IMR-90 (cell line): ENCODE data around the gene PTPRG. TPM values are rescaled to one million over a fixed set of nuclear protein-coding genes. Genes with fewer than 3 reads are reported as not detected.

Source experiments
- ATAC-seq: fragments of 200-7000 bp; cut with Tn5 transposase; 2 replicates; pipeline ENCODE4 v1.9.1; 2020; ENCODE audit warnings: low read depth, mild to moderate bottlenecking, moderate library complexity
- BruUV-seq: library from RNA; stranded (reverse); fragments of 400-500 nt; replicated peaks from 2 replicates; lab custom pipeline; 2021; lab: Mats Ljungman, UMichigan
- CTCF ChIA-PET: fragments of 300-600 bp; formaldehyde crosslinking; extraction: SDS; loops from one replicate; lab custom pipeline; 2021; ENCODE audit warnings: antibody characterized with exemption; lab: Yijun Ruan, JAX
- POLR2A ChIA-PET: fragments of 300-600 bp; sonication (Branson Sonifier 250); formaldehyde crosslinking; loops from one replicate; lab custom pipeline; 2022; ENCODE audit warnings: antibody characterized with exemption; ENCODE audit not compliant: unreplicated experiment; lab: Charles Lee
- DNase-seq: peaks from one replicate; pipeline ENCODE4 v3.0.0; 2013
- H2AFZ ChIP-seq: replicated peaks from 2 replicates; pipeline ENCODE3; 2013; ENCODE audit warnings: low read length, mild to moderate bottlenecking; ENCODE audit not compliant: poor library complexity
- H2AK5ac ChIP-seq: 2 replicates; pipeline ENCODE4 v1.6.1; 2013; ENCODE audit warnings: low read depth, low read length, inconsistent platforms
- H2AK9ac ChIP-seq: replicated peaks from 2 replicates; pipeline ENCODE3; 2013; ENCODE audit warnings: mild to moderate bottlenecking, low read depth, low read length, moderate library complexity; ENCODE audit not compliant: poor library complexity
- H2BK120ac ChIP-seq: 2 replicates; pipeline ENCODE4 v1.6.1; 2013; ENCODE audit warnings: low read depth, low read length, inconsistent platforms
- H2BK15ac ChIP-seq: 3 replicates; pipeline ENCODE4 v1.6.1; 2013; ENCODE audit warnings: low read depth, low read length, inconsistent platforms
- H2BK20ac ChIP-seq: 2 replicates; pipeline ENCODE4 v1.6.1; 2013; ENCODE audit warnings: low read depth, mild to moderate bottlenecking, inconsistent platforms, low read length, moderate library complexity
- H2BK5ac ChIP-seq: 2 replicates; pipeline ENCODE4 v1.6.1; 2013; ENCODE audit warnings: mild to moderate bottlenecking, low read depth, low read length, inconsistent platforms; ENCODE audit not compliant: poor library complexity, severe bottlenecking
- H3K14ac ChIP-seq: replicated peaks from 2 replicates; pipeline ENCODE4 v1.6.1; 2013; ENCODE audit warnings: low read depth, low read length, inconsistent platforms
- H3K18ac ChIP-seq: 2 replicates; pipeline ENCODE4 v1.6.1; 2013; ENCODE audit warnings: low read depth, low read length, control low read depth
- H3K23ac ChIP-seq: 2 replicates; pipeline ENCODE4 v1.6.1; 2013; ENCODE audit warnings: low read depth, low read length, inconsistent platforms
- H3K27ac ChIP-seq: 2 replicates; pipeline ENCODE4 v1.5.1; 2013; ENCODE audit warnings: mild to moderate bottlenecking, control low read depth, low read length; ENCODE audit not compliant: insufficient read depth
- H3K27me3 ChIP-seq: 2 replicates; pipeline ENCODE4 v1.6.1; 2013; ENCODE audit warnings: low read length; ENCODE audit not compliant: control insufficient read depth, insufficient read depth
- H3K36me3 ChIP-seq: 2 replicates; pipeline ENCODE4 v1.6.1; 2013; ENCODE audit warnings: low read length, mixed read lengths; ENCODE audit not compliant: control insufficient read depth, insufficient read depth
- H3K4ac ChIP-seq: 2 replicates; pipeline ENCODE4 v1.6.1; 2013; ENCODE audit warnings: low read depth, low read length, inconsistent platforms
- H3K4me1 ChIP-seq: 2 replicates; pipeline ENCODE4 v1.6.1; 2013; ENCODE audit warnings: low read length, mixed read lengths; ENCODE audit not compliant: control insufficient read depth, insufficient read depth
- H3K4me2 ChIP-seq: 2 replicates; pipeline ENCODE4 v1.6.1; 2013; ENCODE audit warnings: low read depth, mild to moderate bottlenecking, control low read depth, low read length, moderate library complexity
- H3K4me3 ChIP-seq: 2 replicates; pipeline ENCODE4 v1.5.1; 2013; ENCODE audit warnings: low read depth, mild to moderate bottlenecking, control low read depth, low read length, moderate library complexity; ENCODE audit not compliant: insufficient read depth
- H3K56ac ChIP-seq: 2 replicates; pipeline ENCODE4 v1.6.1; 2013; ENCODE audit warnings: low read length, inconsistent platforms; ENCODE audit not compliant: insufficient read depth; ENCODE audit errors: extremely low read depth
- H3K79me1 ChIP-seq, 2 experiments: 2 replicates each; pipeline ENCODE4 v1.6.1; 2013; ENCODE audit warnings: low read length in 2 of 2, inconsistent platforms in 1 of 2, low read depth in 1 of 2
- H3K9ac ChIP-seq: 2 replicates; pipeline ENCODE4 v1.6.1; 2013; ENCODE audit warnings: low read depth, low read length, control low read depth
- H3K9me1 ChIP-seq: 2 replicates; pipeline ENCODE4 v1.6.1; 2013; ENCODE audit warnings: low read length, inconsistent platforms; ENCODE audit not compliant: insufficient read depth
- H3K9me3 ChIP-seq: 2 replicates; pipeline ENCODE4 v1.6.1; 2013; ENCODE audit warnings: low read length; ENCODE audit not compliant: control insufficient read depth, insufficient read depth
- H4K20me1 ChIP-seq: 2 replicates; pipeline ENCODE4 v1.6.1; 2013; ENCODE audit warnings: low read length, inconsistent platforms; ENCODE audit not compliant: insufficient read depth
- H4K5ac ChIP-seq: 2 replicates; pipeline ENCODE4 v1.6.1; 2013; ENCODE audit warnings: mild to moderate bottlenecking, low read depth, low read length, control low read depth
- H4K8ac ChIP-seq, 2 experiments: 2 replicates each; pipeline ENCODE4 v1.6.1; 2013; ENCODE audit warnings: low read depth in 2 of 2, low read length in 2 of 2, control low read depth in 1 of 2, inconsistent platforms in 1 of 2
- H4K91ac ChIP-seq: 2 replicates; pipeline ENCODE4 v1.6.1; 2013; ENCODE audit warnings: low read depth, low read length, inconsistent platforms; ENCODE audit not compliant: insufficient read depth
- BHLHE40 ChIP-seq: fragments of 150-350 bp; IDR thresholded peaks from 2 replicates; pipeline ENCODE4 v1.6.1; 2016; ENCODE audit warnings: mild to moderate bottlenecking, low read depth, low read length
- CEBPB ChIP-seq: IDR thresholded peaks from 2 replicates; pipeline ENCODE4 v1.6.1; 2012; ENCODE audit warnings: low read depth, low read length, improper control_type of control experiment
- CHD1 ChIP-seq: IDR thresholded peaks from 2 replicates; pipeline ENCODE4 v1.6.1; 2012; ENCODE audit warnings: low read depth, low read length, improper control_type of control experiment
- ELK1 ChIP-seq: fragments of 150-350 bp; IDR thresholded peaks from 2 replicates; pipeline ENCODE4 v1.6.1; 2016; ENCODE audit warnings: low read depth, mild to moderate bottlenecking, low read length, moderate library complexity, borderline replicate concordance
- FOS ChIP-seq: fragments of 150-350 bp; IDR thresholded peaks from 2 replicates; pipeline ENCODE4 v1.6.1; 2016; ENCODE audit warnings: low read depth, low read length
- MAFK ChIP-seq: IDR thresholded peaks from 2 replicates; pipeline ENCODE4 v1.6.1; 2012; ENCODE audit warnings: low read depth, low read length, improper control_type of control experiment
- MAZ ChIP-seq: IDR thresholded peaks from 2 replicates; pipeline ENCODE4 v1.6.1; 2012; ENCODE audit warnings: low read depth, mild to moderate bottlenecking, low read length, improper control_type of control experiment, moderate library complexity, borderline replicate concordance
- MXI1 ChIP-seq: IDR thresholded peaks from 2 replicates; pipeline ENCODE4 v1.6.1; 2012; ENCODE audit warnings: low read depth, mild to moderate bottlenecking, low read length, moderate library complexity, borderline replicate concordance
- NFE2L2 ChIP-seq: fragments of 150-350 bp; IDR thresholded peaks from 2 replicates; pipeline ENCODE4 v1.6.1; 2016; ENCODE audit warnings: low read depth, mild to moderate bottlenecking, low read length
- POLR2A ChIP-seq: IDR thresholded peaks from 2 replicates; pipeline ENCODE4 v1.6.1; 2012; ENCODE audit warnings: mild to moderate bottlenecking, low read depth, low read length
- RAD21 ChIP-seq: IDR thresholded peaks from 2 replicates; pipeline ENCODE4 v1.6.1; 2012; ENCODE audit warnings: low read length, improper control_type of control experiment
- RCOR1 ChIP-seq: IDR thresholded peaks from 2 replicates; pipeline ENCODE4 v1.6.1; 2012; ENCODE audit warnings: mild to moderate bottlenecking, low read length, improper control_type of control experiment; ENCODE audit not compliant: insufficient replicate concordance
- RFX5 ChIP-seq: IDR thresholded peaks from 2 replicates; pipeline ENCODE4 v1.8.0; 2012; ENCODE audit warnings: low read depth, mild to moderate bottlenecking, low read length, moderate library complexity
- SMC3 ChIP-seq: fragments of 150-350 bp; IDR thresholded peaks from 2 replicates; pipeline ENCODE4 v1.6.1; 2016; ENCODE audit warnings: low read depth, mild to moderate bottlenecking, antibody characterized with exemption, low read length, moderate library complexity
- USF2 ChIP-seq: fragments of 150-350 bp; IDR thresholded peaks from 2 replicates; pipeline ENCODE4 v1.6.1; 2017; ENCODE audit warnings: mild to moderate bottlenecking, antibody characterized with exemption, low read length, low read depth
- WGBS, 2 experiments: methylation state at CpG; one replicate each; pipeline versions ENCODE4 v1.1.5 to v1.1.7; 2013; ENCODE audit warnings: missing lambda C conversion rate in 2 of 2; ENCODE audit not compliant: insufficient read length in 1 of 2; ENCODE audit errors: extremely low coverage in 2 of 2; 5-methylcytosine and 5-hydroxymethylcytosine counted together
- dilution Hi-C: fragments of 300-500 bp; cut with HindIII; formaldehyde crosslinking; loops from one replicate; pipeline ENCODE4 v1.14.3; 2018; ENCODE audit warnings: low sequenced_read_pairs; ENCODE audit not compliant: unreplicated experiment
- in situ Hi-C: fragments of 300-500 bp; cut with MboI; formaldehyde crosslinking; loops from 3 replicates; pipeline ENCODE4 v1.14.3; 2019; ENCODE audit warnings: low sequenced_read_pairs, inconsistent platforms, mixed read lengths
- intact Hi-C: fragments of 100-400 bp; cut with micrococcal nuclease; formaldehyde crosslinking; loops from 2 replicates; pipeline ENCODE4 v1.10.0; 2022
- polyA plus RNA-seq, 3 experiments: library from polyadenylated mRNA; depleted of rRNA; stranded (reverse); fragments of >200 nt; gene quantifications; 2 replicates each; pipeline ENCODE4 v1.2.3, GENCODE V29; 2012; ENCODE audit warnings: low replicate concordance in 1 of 3
- total RNA-seq: library from RNA; depleted of rRNA; stranded (reverse); fragments of >200 nt; gene quantifications from 2 replicates; pipeline ENCODE4 v1.2.3, GENCODE V29; 2012
- TF ChIP-seq, protein P1 (sequence below): conservative IDR thresholded peaks from 2 replicates; pipeline ENCODE4 v1.5.1; 2012; ENCODE audit warnings: mild to moderate bottlenecking, low read depth, low read length, improper control_type of control experiment

The PTPRG gene
- total and polyA plus RNA-seq, 2 of the 4 experiments (the other 2 are of a cell fraction), result 7.7 to 31.0 TPM

- H2AK9ac ChIP-seq, result no peak overlapping the region
- no peaks in the 10 kb centered on the region for H3K36me3 ChIP-seq
- H4K20me1 ChIP-seq, result peaks cover under 1% of the 10 kb centered on the region; the same call in 1 of the 2 replicates
- no TSS peak for BruUV-seq
- in situ Hi-C loops (no loop called here), intact Hi-C loops (no loop called here), dilution Hi-C loops (no loop called here)
- no peak overlapping the region for H3K56ac ChIP-seq
- H4K91ac ChIP-seq, result no peak overlapping the region
- H3K27me3 ChIP-seq, result no peaks in the 10 kb centered on the region
- no peak overlapping the region for H3K18ac ChIP-seq
- H3K9me3 ChIP-seq, result no peaks in the 10 kb centered on the region
- H2BK20ac ChIP-seq, result no peak overlapping the region
- ChIA-PET POLR2A (no interaction called here), CTCF (no interaction called here)
- peak overlapping the region; percentile 79; the same call in 1 of the 2 replicates for H3K23ac ChIP-seq
- H3K9me1 ChIP-seq, result peaks cover 4% of the 10 kb centered on the region
- no peak overlapping the region for H3K27ac ChIP-seq
- TF ChIP-seq USF2 (no peak), BHLHE40 (no peak), ELK1 (no peak), FOS (no peak), POLR2A (no peak), RFX5 (no peak), RAD21 (no peak), NFE2L2 (no peak), MAFK (no peak), RCOR1 (no peak), MXI1 (no peak), MAZ (no peak), CHD1 (no peak), CEBPB (no peak), SMC3 (no peak)
- TF ChIP-seq, protein P1, sequence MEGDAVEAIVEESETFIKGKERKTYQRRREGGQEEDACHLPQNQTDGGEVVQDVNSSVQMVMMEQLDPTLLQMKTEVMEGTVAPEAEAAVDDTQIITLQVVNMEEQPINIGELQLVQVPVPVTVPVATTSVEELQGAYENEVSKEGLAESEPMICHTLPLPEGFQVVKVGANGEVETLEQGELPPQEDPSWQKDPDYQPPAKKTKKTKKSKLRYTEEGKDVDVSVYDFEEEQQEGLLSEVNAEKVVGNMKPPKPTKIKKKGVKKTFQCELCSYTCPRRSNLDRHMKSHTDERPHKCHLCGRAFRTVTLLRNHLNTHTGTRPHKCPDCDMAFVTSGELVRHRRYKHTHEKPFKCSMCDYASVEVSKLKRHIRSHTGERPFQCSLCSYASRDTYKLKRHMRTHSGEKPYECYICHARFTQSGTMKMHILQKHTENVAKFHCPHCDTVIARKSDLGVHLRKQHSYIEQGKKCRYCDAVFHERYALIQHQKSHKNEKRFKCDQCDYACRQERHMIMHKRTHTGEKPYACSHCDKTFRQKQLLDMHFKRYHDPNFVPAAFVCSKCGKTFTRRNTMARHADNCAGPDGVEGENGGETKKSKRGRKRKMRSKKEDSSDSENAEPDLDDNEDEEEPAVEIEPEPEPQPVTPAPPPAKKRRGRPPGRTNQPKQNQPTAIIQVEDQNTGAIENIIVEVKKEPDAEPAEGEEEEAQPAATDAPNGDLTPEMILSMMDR, result no peak
- no peak overlapping the region for H3K9ac ChIP-seq
- H2AK5ac ChIP-seq, result no peak overlapping the region; the same call in 1 of the 2 replicates
- no peak overlapping the region for H3K4me2 ChIP-seq
- no peak overlapping the region for H2BK120ac ChIP-seq
- no peak overlapping the region for H2BK15ac ChIP-seq
- no peak for ATAC-seq
- H3K79me1 ChIP-seq, result peaks cover 11 to 22% of the 10 kb centered on the region in 2 experiments; a peak in 3 of 4 replicates
- WGBS, 2 experiments, result 17% methylated on average over 1 of the region's 2 CpGs; no CpG with 5 or more reads in 1 of the 2 experiments
- H4K8ac ChIP-seq, result no peak overlapping the region
- peak overlapping the region; percentile 61; the same call in 1 of the 2 replicates for H3K14ac ChIP-seq
- no peak overlapping the region for H2AFZ ChIP-seq
- no peak overlapping the region for H3K4me3 ChIP-seq
- no peak overlapping the region for H2BK5ac ChIP-seq
- no peak overlapping the region for H4K5ac ChIP-seq
- peaks cover 5% of the 10 kb centered on the region for H3K4me1 ChIP-seq
- DNase-seq, result no peak
- H3K4ac ChIP-seq, result no peak overlapping the region
These were observed 280.6 kb downstream of the PTPRG start for GRCh38 chr3:61841988-61842387.
